HCT116 (cell line): ENCODE results near the gene CD109. TPM values are rescaled to one million over a fixed set of nuclear protein-coding genes. Genes with fewer than 3 reads are reported as not detected.

Source experiments
- ATAC-seq: fragments of 200-7000 bp; cut with Tn5 transposase; 2 replicates; pipeline ENCODE4 v1.9.1; 2020; ENCODE audit warnings: mild to moderate bottlenecking, moderate library complexity
- BruUV-seq: library from RNA; stranded (reverse); fragments of 400-500 nt; replicated peaks from 2 replicates; lab custom pipeline; 2021; lab: Mats Ljungman, UMichigan
- CTCF ChIA-PET: fragments of 300-600 bp; sonication (Branson Sonifier 250); formaldehyde crosslinking; loops from one replicate; lab custom pipeline; 2021; ENCODE audit warnings: antibody characterized with exemption; lab: Charles Lee
- POLR2A ChIA-PET: fragments of 300-600, 350-600 bp; sonication (Branson Sonifier 250); formaldehyde crosslinking; loops from one replicate; lab custom pipeline; 2021; ENCODE audit warnings: antibody characterized with exemption; lab: Charles Lee
- RAD21 ChIA-PET, 2 experiments: fragments of 300-600 bp; sonication (Branson Sonifier 250); formaldehyde crosslinking; loops; one replicate each; lab custom pipeline; 2023; ENCODE audit warnings: low total read pairs in 2 of 2; ENCODE audit not compliant: uncharacterized antibody in 2 of 2, unreplicated experiment in 2 of 2, low non-redundant PET in 1 of 2; lab: Charles Lee
- DNase-seq: peaks from one replicate; pipeline ENCODE4 v3.0.0-alpha.2; 2010; ENCODE audit warnings: low read depth, low spot score
- H2AFZ ChIP-seq: fragments of 200-600 bp; shearing (Covaris generic), sonication (generic); 2 replicates; pipeline ENCODE4 v1.6.1; 2017; ENCODE audit warnings: low read depth, mixed run types, mixed read lengths, antibody characterized with exemption, low read length; ENCODE audit not compliant: poor library complexity, severe bottlenecking
- H3K27ac ChIP-seq: 2 replicates; pipeline ENCODE4 v1.5.1; 2012; ENCODE audit warnings: low read depth, low read length
- H3K27me3 ChIP-seq: fragments of 200-600 bp; sonication (generic); 2 replicates; pipeline ENCODE4 v1.6.1; 2016; ENCODE audit warnings: mixed run types, low read length, mixed read lengths; ENCODE audit not compliant: insufficient read depth
- H3K36me3 ChIP-seq, 2 experiments: fragments of 200-500 bp in 1 of 2; fragments of 200-600 bp in 1 of 2; sonication (Bioruptor generic) in 1 of 2; sonication (generic) in 1 of 2; 2 replicates each; pipeline versions ENCODE4 v1.5.1 to v1.6.1; 2014 to 2016; ENCODE audit warnings: low read length in 2 of 2, inconsistent platforms in 1 of 2, mixed read lengths in 1 of 2, mixed run types in 1 of 2; ENCODE audit not compliant: insufficient read depth in 2 of 2, control insufficient read depth in 1 of 2
- H3K4me1 ChIP-seq, 2 experiments: fragments of 200-600 bp in 1 of 2; sonication (generic) in 1 of 2; 2 replicates each; pipeline versions ENCODE4 v1.5.1 to v1.6.1; 2012 to 2017; ENCODE audit warnings: low read length in 2 of 2, inconsistent platforms in 1 of 2, mild to moderate bottlenecking in 1 of 2, mixed read lengths in 1 of 2, mixed run types in 1 of 2, moderate library complexity in 1 of 2; ENCODE audit not compliant: insufficient read depth in 2 of 2, control insufficient read depth in 1 of 2
- H3K4me2 ChIP-seq: fragments of 200-600 bp; sonication (generic); 2 replicates; pipeline ENCODE4 v1.6.1; 2017; ENCODE audit warnings: mixed run types, low read length, mixed read lengths
- H3K4me3 ChIP-seq, 2 experiments: fragments of 200-600 bp in 1 of 2; sonication (generic) in 1 of 2; replicated peaks in 1 of 2; 2 replicates each; pipeline ENCODE4 v1.5.1; 2011 to 2016; ENCODE audit warnings: low read length in 2 of 2, control low read depth in 1 of 2, low read depth in 1 of 2, mild to moderate bottlenecking in 1 of 2, mixed read lengths in 1 of 2, mixed run types in 1 of 2
- H3K79me2 ChIP-seq: fragments of 200-600 bp; sonication (generic); 2 replicates; pipeline ENCODE4 v1.6.1; 2017; ENCODE audit warnings: mild to moderate bottlenecking, mixed run types, low read length, moderate library complexity, mixed read lengths; ENCODE audit not compliant: insufficient read depth
- H3K9ac ChIP-seq: fragments of 200-600 bp; sonication (generic); 2 replicates; pipeline ENCODE4 v1.6.1; 2016; ENCODE audit warnings: low read length, mixed read lengths
- H3K9me2 ChIP-seq: fragments of 200-600 bp; sonication (generic), shearing (Covaris generic); 2 replicates; pipeline ENCODE4 v1.6.1; 2017; ENCODE audit warnings: mixed run types, mild to moderate bottlenecking, moderate library complexity; ENCODE audit not compliant: insufficient read depth
- H3K9me3 ChIP-seq, 2 experiments: fragments of 200-500 bp in 1 of 2; fragments of 200-600 bp in 1 of 2; sonication (Bioruptor generic) in 1 of 2; sonication (generic) in 1 of 2; 2 replicates each; pipeline ENCODE4 v1.6.1; 2014 to 2017; ENCODE audit warnings: low read length in 2 of 2, mixed read lengths in 2 of 2, inconsistent platforms in 1 of 2, low read depth in 1 of 2, mild to moderate bottlenecking in 1 of 2, mixed run types in 1 of 2, moderate library complexity in 1 of 2; ENCODE audit not compliant: control insufficient read depth in 1 of 2, insufficient read depth in 1 of 2
- H4K20me1 ChIP-seq: fragments of 200-600 bp; sonication (generic), shearing (Covaris generic); 2 replicates; pipeline ENCODE4 v1.6.1; 2017; ENCODE audit warnings: mixed run types, mild to moderate bottlenecking, moderate library complexity; ENCODE audit not compliant: insufficient read depth
- EZH2phosphoT487 ChIP-seq: fragments of 200-600 bp; IDR thresholded peaks from 2 replicates; pipeline ENCODE4 v1.6.1; 2018; ENCODE audit warnings: antibody characterized with exemption, borderline replicate concordance
- SRF ChIP-seq: IDR thresholded peaks from 2 replicates; pipeline ENCODE4 v1.6.1; 2012; ENCODE audit warnings: low read depth
- intact Hi-C: fragments of 100-400 bp; cut with micrococcal nuclease; formaldehyde crosslinking; loops from 2 replicates; pipeline ENCODE4 v1.10.0; 2022
- total RNA-seq: library from RNA; stranded (reverse); gene quantifications from one replicate; pipeline ENCODE4 v1.2.1, GENCODE V29; 2021; ENCODE audit not compliant: unreplicated experiment
- TF ChIP-seq, protein P1 (sequence below), 3 experiments: fragments of 200-600 bp in 1 of 3; sonication (generic) in 1 of 3; IDR thresholded peaks in 2 of 3; conservative IDR thresholded peaks in 1 of 3; 2 replicates each; pipeline ENCODE4 v1.5.1; 2012 to 2017; ENCODE audit warnings: low read depth in 2 of 3, low read length in 2 of 3, antibody characterized with exemption in 1 of 3, borderline replicate concordance in 1 of 3, control low read depth in 1 of 3, mild to moderate bottlenecking in 1 of 3, mixed read lengths in 1 of 3, mixed run types in 1 of 3, moderate library complexity in 1 of 3; ENCODE audit not compliant: insufficient read depth in 1 of 3

The CD109 gene
- total RNA-seq, 1 experiment from 2014 or later = 42.1 TPM

DNA sequence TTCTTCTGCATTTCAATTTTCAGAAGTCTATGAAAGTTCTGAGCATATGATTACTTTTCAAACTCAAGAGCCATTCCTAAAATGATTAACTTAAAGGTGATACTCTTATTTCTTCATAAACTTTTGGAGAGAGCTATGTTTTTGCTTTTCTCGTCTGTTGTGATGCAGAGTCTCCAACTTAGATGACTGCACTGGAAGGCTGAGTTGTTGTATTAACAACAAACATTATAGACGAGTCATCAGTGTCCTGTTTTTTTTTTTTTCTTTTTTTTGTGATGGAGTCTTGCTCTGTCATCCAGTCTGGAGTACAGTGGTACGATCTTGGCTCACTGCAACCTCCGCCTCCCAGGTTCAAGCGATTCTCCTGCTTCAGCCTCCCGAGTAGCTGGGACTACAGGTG lies 101.9 kb downstream of the CD109 start:
- intact Hi-C loops = no loop called here
- H3K36me3 ChIP-seq = no peaks in the 10 kb centered on the region
- no peak overlapping the region for H2AFZ ChIP-seq
- H3K27me3 ChIP-seq = no peaks in the 10 kb centered on the region
- RAD21 ChIA-PET = no interaction called here
- POLR2A ChIA-PET = no interaction called here
- TF ChIP-seq SRF = no peak
- no peaks in the 10 kb centered on the region for H3K9me3 ChIP-seq
- no TSS peak for BruUV-seq
- no peaks in the 10 kb centered on the region for H3K79me2 ChIP-seq
- no peak overlapping the region for H3K9ac ChIP-seq
- DNase-seq (no peak), ATAC-seq (no peak)
- CTCF ChIA-PET = interaction anchor here (1.3 kb wide), 1 partner anchor 65 kb away, joined by 3 read pairs; no protein-coding TSS in a partner anchor
- no peak overlapping the region for H3K4me3 ChIP-seq
- H3K4me1 ChIP-seq = no peaks in the 10 kb centered on the region
- H3K27ac ChIP-seq = no peak overlapping the region
- no peaks in the 10 kb centered on the region for H3K9me2 ChIP-seq
- H3K4me2 ChIP-seq = no peak overlapping the region
- H4K20me1 ChIP-seq = no peaks in the 10 kb centered on the region

DNA sequence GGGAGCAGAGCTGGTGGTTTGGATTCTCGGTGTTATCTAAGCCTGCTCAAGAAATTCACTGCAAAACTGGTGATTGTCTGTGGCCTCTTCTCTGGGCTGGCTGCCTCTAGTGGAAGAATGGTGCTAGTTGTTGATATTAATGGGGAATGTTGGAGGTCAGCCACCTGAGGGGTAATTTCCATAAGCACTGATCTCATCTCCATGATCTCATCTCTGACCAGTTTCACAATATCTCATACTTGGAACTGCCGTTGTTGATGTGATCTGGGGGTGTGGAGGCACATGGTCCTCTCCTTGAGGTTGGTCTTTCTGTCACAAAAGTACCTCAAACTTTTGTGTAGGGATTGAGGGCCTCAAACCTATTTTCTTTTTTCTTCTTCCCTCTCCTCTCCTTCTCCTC lies 102.6 kb downstream of the CD109 start:
- DNase-seq (peak; percentile 6), ATAC-seq (peak; percentile 67)
- Histone ChIP-seq H4K20me1 (no peaks in the 10 kb centered on the region), H3K27ac (no peak overlapping the region), H3K9me3 (no peaks in the 10 kb centered on the region), H3K9ac (no peak overlapping the region), H3K9me2 (no peaks in the 10 kb centered on the region), H3K27me3 (no peaks in the 10 kb centered on the region), H3K4me2 (no peak overlapping the region), H3K4me3 (no peak overlapping the region), H2AFZ (no peak overlapping the region), H3K4me1 (no peaks in the 10 kb centered on the region), H3K79me2 (no peaks in the 10 kb centered on the region), H3K36me3 (no peaks in the 10 kb centered on the region)
- POLR2A ChIA-PET = no interaction called here
- CTCF ChIA-PET = no interaction called here
- BruUV-seq = no TSS peak
- TF ChIP-seq, protein P1, sequence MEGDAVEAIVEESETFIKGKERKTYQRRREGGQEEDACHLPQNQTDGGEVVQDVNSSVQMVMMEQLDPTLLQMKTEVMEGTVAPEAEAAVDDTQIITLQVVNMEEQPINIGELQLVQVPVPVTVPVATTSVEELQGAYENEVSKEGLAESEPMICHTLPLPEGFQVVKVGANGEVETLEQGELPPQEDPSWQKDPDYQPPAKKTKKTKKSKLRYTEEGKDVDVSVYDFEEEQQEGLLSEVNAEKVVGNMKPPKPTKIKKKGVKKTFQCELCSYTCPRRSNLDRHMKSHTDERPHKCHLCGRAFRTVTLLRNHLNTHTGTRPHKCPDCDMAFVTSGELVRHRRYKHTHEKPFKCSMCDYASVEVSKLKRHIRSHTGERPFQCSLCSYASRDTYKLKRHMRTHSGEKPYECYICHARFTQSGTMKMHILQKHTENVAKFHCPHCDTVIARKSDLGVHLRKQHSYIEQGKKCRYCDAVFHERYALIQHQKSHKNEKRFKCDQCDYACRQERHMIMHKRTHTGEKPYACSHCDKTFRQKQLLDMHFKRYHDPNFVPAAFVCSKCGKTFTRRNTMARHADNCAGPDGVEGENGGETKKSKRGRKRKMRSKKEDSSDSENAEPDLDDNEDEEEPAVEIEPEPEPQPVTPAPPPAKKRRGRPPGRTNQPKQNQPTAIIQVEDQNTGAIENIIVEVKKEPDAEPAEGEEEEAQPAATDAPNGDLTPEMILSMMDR (IDR thresholded peaks at IDR 0.05 in 2 of 3, conservative IDR thresholded peaks at IDR 0.05 in 1 of 3; ENCODE audit: borderline replicate concordance in 1 of 3, insufficient read depth in 1 of 3, low read depth in 2 of 3, low read length in 2 of 3) = peak in 2 of 3 experiments; percentile 20 to 45; a peak in 3 of 6 replicates
- TF ChIP-seq EZH2phosphoT487 = no peak
- intact Hi-C loops = no loop called here
- RAD21 ChIA-PET = no interaction called here
